NCI-H524 (cell line): ENCODE results near the gene PRR35.
"Not testable (repeated sequence)": the region's sequence is repeated elsewhere in the genome, so short reads cannot be mapped to it uniquely, and the experiment has no call there.

Experiments used
- DNase-seq, 2 experiments: peaks; one replicate each; lab custom pipeline; 2025; lab: John Stamatoyannopoulos, UW

The PRR35 gene

DNA sequence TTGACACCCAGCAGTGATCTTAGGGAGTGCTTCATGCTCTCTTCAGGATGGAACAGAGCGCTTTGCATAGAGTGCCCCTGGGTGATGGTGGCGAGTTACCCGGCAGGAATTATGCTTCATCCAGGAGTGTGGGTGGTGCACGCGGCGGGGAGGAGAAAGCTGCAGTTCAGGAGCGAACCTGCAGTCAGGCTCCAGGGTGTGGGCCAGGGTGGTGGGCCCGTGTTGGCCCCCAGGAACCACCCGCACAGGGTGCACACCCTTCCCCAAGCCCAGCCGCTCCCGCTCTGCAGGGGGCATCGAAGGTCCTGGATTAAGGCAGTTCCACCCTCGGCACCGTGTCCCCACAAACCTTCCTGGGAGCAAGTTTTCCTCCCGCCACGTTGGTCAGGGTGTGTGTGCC, 33.6 kb downstream of the PRR35 start:
- DNase-seq: no peak

DNA sequence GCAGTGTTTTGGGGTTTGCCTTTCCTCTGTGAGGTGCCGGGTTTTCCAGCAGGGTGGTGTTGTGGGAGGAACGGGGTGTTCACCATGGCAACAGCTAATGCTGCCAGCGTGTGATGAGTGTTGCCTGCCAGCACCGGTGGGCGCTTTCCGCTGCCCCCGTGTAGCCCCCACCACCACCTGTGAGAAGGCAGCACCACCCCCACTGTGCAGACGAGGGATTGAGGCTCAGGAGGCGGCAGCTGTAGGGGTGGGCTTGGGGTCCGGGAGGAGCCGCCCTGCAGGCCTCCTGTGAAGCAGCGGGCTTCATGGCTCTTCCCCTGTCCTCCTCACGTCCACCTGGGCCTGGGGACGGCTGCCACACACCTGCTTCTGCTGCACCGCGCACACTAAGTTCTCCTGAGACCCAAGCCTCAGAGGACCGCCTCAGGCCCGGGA, 34.9 kb downstream of the PRR35 start:
- DNase-seq: no peak

DNA sequence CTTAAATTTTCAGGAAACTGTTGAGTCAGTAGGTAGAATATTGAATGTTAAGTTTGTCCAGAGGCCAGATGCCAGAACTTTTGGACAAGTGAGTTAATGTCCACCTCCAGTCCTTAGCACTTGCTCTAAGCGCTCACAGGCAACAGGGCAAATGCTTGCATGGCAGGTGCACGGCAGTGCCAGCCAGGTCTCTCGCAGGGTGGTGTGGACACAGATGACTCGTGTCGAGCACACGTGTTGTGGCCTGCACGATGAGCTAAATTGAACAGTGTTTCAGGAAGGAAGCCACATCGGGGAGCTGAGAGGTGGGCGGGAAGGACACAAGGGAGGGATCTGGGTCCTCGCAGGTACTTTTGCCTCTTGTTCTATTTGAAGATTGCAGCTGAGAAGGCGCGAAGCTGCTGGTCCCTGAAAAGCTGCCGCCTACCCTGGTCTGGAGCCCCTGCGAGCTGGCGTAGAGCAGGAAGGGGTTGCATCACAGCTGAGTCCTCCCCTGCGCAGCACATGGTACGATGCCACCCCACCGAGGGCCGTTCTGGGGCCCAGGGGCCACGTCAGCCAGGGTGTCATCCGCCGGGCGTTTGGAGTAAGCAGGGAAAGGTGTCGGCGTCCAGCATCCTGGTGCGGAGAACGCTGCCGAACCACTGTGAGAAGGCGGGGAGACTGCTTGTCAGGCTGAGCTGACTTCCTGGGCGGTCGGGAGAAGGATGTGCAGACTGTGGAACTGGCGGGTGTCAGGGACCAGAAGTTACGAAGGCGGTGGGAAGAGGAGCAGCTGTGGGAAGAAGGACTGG, 35.9 kb downstream of the PRR35 start:
- DNase-seq: no peak

DNA sequence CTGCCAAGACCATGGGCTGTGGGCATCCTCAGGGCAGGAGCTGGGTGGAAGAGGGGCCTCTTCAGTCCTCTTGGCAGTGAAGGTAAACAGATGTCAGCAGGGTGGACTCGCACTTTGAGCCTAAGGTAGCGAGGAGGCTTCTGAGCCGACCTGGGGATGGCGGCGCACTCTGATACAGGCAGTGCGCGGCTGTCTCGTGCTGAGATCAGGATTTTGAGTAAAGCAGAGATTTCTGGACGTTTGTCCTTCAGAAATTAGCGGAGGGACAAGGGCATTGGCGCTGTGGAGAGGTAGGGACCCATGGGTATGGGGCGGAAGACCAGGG, 36.5 kb downstream of the PRR35 start:
- DNase-seq: no peak

DNA sequence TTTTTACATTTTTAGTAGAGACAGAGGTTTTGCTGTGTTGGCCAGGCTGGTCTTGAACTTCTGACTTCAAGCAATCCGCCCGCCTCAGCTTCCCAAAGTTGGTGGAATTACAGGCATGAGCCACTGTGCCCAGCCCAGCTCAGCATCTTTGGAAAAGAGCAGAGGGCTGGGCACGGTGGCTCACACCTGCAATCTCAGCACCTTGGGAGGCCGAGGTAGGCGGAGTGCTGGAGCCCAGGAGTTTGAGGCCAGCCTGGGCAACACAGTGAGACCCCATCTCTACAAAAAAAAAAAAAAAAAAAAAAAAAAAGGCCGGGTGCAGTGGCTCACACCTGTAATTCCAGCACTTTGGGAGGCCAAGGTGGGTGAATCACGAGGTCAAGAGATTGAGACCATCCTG, 37.5 kb downstream of the PRR35 start:
- DNase-seq: not testable (repeated sequence)

DNA sequence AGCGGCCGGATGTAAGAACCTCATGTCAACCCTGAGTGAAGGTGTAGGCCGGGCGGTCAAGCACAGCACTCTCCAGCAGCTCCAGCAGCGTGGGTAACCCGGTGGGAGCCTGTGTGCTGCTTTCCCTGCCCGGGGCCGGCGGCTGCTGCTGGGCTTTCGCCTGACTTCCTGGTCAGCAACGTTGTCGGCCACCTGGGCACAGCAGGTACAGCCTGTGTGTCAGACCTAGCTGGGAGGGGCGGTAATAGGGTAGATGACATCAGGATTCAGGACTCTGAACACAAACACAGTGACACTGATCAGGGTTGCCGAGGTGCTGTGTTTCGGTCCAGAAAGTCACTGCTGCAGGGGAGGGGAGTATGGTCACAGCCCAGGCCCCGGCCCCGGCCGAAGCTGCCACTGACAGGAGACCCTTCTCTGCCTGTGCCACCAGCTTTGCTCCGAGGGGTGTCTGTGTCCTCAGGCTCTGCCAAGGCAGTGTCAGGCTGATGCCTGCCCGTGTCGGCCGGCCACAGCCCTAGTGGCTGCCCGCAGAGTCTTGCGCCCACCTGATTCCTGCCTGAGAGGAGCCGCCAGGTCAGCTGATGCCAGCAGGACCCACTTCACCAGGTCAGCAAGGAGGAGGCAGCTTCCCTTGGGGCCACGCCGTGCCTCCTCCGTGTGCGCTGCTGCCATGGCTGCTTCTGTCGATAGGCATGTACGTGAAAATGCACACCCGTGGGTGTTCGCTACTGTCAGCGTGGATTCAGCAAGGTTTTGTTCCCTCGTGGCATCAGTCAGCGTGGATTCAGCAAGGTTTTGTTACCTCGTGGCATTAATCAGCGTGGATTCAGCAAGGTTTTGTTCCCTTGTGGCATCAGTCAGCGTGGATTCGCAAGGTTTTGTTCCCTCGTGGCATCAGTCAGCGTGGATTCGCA, 38.9 kb downstream of the PRR35 start:
- no peak for DNase-seq

DNA sequence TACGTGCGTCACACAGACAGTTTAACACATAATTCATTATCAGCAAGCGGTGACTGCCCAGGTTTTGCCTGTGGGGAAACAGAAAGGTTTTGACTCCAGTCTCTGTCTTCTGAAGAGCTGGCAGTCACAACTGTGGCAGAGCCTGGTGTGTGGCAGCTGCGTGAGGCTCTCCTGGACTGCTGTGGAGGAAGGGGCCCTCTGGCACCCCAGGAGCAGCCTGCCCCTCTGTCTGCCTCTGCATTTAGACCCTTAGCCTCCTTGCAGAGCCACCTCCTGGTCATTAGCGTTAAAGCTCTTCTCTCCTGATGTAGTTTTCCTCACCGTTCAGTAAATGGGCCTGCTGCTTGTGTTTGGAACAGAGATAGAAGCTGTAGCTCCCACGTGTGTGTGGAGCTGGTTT, 40.6 kb downstream of the PRR35 start:
- DNase-seq: peak; percentile 32 to 78

DNA sequence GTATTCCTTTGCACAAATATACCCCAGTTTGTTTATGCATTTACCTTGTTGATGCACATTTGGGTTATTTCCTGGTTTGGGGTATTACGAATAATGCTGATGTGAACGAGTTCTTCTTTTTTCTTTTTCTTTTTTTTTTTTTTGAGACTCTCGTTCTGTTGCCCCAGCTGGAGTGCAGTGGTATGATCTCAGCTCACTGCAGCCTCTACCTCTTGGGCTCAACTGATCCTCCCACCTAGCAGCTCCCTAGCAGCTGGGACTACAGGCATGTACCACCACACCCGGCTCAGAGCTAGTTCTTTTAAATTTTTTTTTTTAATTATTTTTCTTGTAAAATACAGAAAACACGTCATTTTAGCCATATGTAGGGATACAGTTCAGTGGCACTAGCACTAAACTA, 43.7 kb downstream of the PRR35 start:
- DNase-seq: no peak

DNA sequence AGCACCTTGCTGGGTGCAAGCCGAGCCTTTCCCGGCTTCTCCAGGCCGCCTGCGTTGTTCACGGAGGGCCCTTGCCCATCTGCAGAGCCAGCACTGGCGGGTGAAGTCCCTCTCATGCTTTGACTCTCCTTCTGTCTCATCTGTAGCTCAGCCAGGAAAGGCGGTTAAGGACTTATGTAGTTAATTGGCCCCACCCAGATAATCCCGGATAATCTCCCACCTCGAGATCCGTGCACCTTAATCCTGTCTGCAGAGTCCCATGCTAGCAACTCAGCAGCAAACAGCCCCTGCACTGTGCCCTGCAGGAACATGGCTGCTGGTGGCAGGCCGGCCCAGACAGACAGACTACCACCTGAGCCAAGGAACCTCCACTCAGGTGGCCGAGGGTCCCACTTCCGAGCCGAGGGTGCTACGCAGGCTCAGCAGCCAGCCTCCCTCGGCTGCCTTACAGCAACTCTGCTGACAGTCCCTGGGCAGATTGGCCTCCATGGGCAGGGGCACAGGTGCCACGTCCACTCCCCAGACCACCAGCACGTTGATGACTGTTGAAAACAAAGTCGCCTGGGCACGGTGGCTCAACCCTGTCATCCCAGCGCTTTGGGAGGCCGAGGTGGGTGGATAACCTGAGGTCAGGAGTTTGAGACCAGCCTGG, 46.6 kb downstream of the PRR35 start:
- DNase-seq: peak; percentile 97 to 99

DNA sequence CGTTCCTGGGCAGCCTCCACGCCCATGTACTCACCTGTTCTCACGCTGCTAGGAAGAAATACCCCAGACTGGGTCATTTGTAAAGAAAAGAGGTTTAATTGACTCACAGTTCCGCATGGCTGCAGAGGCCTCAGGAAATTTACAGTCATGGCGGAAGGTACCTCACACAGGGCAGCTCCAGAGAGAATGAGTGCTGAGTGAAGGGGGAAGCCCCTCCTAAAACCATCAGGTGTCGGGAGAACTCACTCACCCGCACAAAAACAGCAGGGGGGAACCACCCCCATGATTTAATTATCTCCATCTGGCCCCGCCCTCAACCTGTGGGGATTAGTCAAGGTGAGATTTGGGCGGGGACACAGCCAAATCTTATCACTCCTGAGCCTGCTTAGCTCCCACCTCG, 47.8 kb downstream of the PRR35 start:
- DNase-seq: no peak

DNA sequence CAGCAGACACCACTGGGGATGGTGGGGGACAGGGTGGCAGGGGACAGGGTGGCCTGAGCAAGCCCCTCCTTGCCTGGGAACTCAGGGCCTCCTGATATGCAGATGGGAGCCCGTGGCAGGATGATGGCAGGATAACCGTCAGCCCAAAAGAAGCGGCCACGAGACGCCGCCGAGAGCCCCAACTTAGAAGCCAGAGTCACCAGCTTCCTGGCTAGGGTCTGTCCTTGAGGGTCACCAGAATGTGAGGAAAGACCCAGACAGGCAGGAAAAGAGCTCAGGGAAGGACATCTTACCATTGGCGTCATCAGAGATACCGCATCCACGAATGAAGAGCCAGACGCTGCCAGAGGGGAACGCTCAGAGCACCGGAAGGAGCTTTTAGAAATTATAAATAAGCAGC, 49.1 kb downstream of the PRR35 start:
- no peak for DNase-seq

DNA sequence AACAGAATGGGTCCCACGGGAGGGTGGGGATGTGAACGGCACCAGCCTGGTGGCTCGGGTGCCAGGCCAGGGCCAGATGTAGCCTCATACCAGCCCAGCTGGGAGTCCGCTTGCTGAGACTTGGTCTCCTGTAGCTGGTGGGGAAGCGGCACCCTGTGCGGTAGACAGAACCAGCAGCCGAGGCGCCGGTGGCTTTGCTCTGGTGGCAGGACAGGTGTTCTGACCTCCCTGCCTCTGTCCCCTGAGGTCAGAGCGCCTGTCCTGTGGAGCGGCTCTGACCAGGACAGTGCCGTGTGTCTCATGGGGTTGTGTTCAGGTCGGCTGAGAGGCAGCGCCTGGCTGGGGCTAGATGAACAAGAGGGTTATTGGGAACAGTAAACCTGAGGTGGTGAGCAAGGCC, 49.8 kb downstream of the PRR35 start:
- no peak for DNase-seq

DNA sequence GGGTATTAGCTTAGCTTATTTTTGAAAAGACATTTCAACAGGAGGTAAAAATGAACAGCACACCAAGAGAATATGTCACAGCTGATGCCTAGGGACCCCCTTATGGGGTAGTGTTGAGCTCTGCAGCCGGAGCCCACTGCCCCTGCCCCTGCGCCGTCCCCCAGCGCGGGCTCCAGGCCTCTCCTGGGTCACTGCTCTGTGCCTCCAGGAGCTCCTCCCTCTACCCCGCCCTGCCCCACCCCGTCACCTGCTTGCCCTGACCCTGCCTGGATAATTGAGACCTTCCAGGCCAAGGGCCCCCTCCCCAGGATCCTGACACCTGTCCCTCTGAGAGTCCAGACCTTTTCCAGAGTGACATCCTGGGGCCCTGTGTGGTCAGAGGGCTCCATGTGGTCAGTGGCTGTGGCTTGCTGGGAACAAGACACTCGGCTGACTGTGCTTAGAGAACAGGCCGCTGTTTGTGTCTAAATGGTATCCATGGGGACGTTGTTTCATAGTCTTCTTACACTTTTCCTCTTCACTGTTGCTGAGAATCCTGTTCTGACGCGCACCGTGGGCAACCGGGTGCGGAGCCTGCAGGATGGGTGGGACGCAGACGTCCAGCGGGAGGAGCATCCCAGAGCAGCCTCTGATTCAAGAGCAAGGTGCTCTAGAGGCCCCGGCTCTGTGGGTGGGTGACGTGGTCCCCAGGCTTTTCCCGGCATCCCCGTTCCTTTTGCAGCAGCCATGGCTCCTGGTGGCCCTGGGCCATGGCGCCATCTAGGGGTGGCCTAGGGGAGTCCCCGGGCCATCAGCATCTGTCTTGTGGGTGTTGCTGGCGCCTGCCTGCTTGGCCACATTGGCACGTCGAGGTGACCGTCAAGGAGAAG, 50.6 kb downstream of the PRR35 start:
- DNase-seq: peak in 1 of 2 experiments; percentile 56

DNA sequence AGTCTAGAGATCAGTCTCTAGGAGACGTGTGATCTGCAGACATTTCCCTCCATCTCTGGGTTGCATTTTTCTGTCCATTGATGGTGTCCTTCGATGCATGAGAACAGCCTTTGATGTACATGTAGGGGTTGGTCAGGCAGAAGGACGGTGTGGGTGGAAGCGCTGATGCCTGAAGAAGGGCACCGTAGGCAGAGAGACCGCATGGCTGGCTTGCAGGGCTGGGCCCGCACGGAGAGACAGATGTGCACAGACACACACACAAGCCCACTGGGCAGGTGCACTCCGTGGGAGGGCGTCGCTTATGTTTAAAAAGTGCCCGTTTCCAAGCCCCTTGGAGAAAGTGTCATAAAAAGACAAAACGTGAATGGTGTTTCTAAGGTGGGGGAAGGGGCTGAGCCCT, 54.9 kb downstream of the PRR35 start:
- no peak for DNase-seq
